Anterior cingulate cortex (tissue), 58 donors: ENCODE results near the gene DCAKD.

ENCODE experiments used
- DNase-seq, 58 donors: peaks; one replicate each; lab custom pipeline; 2025; lab: John Stamatoyannopoulos, UW

DCAKD gene, protein sequence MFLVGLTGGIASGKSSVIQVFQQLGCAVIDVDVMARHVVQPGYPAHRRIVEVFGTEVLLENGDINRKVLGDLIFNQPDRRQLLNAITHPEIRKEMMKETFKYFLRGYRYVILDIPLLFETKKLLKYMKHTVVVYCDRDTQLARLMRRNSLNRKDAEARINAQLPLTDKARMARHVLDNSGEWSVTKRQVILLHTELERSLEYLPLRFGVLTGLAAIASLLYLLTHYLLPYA

DNA sequence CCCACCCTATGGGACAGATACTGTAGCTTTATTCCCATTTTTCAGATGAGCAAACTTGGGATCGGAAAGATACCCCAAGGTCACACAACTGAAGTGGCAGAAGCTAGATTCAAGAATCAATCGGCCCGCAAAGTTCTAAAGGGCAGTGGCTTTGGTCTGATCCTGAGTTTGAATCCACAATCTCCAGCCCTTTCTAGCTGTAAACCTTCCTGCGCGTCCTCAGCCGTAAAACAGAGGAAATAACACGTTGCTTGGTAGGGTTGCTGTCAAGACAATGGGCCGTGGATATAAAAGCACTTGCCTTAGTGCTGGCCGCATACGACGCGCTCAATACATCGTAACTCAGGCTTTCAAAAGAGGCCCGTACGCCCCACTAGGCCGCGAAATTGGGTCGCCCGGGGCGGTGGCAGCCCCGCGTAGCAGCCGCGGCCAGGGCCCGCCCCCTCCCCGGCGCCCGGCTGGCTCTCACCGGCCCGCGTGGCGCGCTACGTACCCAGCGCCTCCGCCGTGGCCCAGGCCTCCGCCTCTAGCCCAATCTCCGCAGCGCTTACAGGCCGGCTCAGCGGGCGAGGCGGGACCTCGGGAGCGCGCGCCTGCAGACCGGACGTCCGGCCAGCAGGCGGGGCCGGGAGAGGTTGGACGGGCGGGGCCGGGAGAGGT is at the start of gene DCAKD:
TSS of gene DCAKD (minus strand) at position 573 of the 660 bp plus-strand sequence. CDS start 16,747 bp downstream, outside the sequence.
- peak; percentile 22 to 94 (median 86) for DNase-seq

DNA sequence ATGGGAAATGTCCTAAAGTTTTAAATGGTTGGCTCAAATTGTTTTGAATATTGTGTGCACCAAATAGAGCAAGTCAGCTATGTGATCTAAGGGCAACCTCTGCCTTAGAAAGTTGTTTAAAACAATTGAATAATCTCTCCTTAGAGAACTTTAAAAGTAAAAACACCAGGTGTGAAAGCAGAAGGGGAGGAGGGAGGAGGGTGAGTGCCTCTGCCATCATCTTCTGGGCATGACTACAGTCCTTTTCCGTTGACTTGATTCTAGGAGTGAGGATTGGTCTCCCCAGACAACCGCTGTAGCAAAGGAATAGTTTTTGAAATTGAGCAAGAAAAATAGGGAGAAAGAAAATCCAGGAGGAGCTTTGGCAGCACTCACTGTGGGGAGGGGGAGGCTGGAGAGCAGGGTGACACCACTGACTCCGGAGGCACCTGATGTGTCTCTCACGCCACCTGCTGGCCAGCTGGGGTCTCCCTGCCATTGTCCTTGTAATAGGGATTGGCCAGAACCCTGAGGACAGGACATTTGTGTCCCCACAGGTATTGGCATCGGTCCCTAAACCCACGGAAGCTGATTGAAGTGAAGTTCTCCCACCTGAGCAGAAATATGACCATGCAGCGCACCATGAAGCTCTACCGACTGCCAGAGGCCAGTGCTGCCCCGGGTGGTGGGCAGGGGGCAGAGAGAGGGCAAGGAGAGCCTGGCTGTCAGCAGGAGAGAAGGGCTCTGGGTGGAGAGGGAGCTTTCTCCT is 47.6 kb upstream of the DCAKD start:
- peak in 53 of 58 donors; percentile 36 to 86 (median 70) for DNase-seq

DNA sequence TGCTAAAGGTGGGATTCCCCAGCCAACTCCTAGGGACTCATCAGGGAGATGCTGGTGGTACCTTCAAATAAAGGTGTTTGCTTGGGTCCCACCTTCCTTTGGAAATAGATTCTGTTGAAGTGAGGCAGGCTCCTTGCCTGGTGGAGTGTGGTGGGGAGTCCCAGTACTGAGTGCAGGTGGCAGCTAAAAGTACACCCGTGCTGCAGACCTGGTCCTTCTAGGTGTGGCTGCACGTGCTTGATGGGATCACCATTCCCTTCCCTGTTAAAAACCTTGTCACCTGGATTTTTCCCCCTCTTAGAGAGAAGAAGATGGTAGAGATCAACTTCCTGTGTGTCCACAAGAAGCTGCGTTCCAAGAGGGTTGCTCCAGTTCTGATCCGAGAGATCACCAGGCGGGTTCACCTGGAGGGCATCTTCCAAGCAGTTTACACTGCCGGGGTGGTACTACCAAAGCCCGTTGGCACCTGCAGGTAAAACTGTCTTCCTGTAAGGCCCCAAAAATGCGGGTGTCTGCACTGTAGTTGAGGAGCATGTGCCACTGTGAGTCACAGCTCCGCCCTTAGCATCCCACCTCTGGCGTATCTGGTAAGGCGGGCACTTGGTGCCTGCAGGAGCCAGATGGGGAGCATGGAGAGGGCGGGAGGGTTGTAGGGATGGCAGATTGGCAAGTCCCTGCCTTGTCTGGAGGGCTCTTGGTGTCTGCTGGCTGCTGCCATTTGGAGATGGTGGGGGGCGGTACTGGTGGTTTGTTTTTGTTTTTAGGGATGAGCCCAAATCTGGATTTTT is 46.8 kb upstream of the DCAKD start:
- DNase-seq, result no peak

DNA sequence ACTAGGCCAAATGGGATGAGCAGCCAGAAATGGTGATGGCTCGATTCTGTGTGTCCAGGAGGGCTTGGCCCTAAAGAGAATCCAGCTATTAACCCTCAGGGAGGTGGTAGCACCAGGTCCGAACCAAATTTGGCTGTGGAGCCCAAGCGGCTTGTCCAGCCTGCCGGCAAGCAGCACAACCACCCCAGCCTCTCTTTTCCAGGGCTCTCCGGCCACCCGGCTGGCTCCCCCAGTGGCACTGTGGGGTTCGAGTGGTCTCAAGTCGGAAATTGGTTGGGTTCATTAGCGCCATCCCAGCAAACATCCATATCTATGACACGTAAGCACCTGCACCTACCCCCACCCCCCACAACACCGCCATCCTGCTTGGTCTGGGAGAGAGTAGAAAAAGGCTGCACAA is 45.5 kb upstream of the DCAKD start:
- no peak for DNase-seq

DNA sequence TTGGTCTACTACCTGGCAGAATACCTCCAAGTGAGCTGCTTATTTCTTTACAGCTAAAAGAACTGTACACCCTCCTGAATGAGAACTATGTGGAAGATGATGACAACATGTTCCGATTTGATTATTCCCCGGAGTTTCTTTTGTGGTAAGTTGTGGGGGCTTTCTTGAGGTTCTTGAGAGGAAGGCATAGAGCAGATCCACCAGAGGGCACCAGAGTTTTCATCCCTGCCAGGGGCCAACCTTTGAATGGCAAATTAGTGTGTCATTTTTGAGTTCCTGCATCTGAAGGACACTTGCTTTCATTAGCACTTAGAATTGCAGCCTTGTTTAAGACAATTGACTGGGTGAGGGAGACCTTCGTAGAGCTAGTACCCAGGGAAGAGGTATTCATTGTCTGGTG is 44.7 kb upstream of the DCAKD start:
- DNase-seq, result peak in 1 of 58 donors; percentile 17

DNA sequence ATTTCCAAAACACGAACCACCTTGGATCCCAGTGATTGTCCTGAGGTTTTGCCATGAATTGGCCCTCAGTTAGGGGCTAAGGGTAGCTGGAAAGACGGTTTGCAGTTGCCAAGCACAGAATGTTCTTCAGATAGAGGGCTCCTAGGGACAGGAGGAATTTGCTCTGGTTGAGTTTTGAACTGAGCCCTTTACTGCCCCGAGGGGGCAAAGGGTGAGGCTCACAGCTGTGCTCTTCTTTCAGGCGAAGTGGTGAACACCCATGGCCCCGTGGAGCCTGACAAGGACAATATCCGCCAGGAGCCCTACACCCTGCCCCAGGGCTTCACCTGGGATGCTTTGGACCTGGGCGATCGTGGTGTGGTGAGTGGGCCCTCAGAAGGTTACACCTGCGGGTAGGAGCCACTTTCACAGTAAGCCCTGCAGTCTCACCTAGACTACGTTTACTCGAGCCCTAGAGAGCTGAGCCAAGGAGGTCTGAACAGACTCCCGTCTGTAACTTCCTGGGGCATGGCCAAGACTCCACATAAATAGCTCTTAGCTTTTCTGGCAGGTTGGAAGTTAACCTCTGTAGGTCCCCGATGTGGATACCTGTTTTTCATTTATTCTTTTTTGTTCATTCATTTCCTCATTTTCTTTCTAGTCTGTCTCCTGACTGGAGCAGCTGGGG is 42.1 kb upstream of the DCAKD start:
- DNase-seq, result peak in 2 of 58 donors; percentile 37 to 48

DNA sequence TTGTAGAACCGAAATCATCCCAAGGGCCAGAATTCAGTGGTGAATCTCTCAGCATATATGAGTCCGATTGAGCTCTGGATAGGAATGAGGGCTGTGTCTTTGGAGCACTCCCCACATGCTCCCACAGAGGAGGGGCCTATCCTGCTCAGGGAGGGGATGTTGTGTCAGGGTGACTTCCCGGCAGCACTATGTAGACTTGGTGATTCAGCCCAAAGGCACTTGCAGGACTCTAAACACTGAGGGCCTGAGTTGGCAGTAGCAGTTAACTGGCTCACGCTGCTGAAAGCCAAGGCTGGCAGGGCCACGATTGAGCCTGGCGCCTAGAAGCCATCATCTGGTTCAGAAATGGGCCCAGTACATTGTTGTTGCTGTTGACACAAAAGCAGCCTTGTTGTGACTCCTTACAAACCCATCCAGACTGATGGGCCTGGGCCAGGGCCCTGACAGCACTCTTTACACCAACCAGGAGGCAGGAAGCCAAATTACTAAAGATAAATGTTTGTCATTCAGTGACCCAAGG is 41.5 kb upstream of the DCAKD start:
- DNase-seq, result peak in 56 of 58 donors; percentile 41 to 98 (median 90)

DNA sequence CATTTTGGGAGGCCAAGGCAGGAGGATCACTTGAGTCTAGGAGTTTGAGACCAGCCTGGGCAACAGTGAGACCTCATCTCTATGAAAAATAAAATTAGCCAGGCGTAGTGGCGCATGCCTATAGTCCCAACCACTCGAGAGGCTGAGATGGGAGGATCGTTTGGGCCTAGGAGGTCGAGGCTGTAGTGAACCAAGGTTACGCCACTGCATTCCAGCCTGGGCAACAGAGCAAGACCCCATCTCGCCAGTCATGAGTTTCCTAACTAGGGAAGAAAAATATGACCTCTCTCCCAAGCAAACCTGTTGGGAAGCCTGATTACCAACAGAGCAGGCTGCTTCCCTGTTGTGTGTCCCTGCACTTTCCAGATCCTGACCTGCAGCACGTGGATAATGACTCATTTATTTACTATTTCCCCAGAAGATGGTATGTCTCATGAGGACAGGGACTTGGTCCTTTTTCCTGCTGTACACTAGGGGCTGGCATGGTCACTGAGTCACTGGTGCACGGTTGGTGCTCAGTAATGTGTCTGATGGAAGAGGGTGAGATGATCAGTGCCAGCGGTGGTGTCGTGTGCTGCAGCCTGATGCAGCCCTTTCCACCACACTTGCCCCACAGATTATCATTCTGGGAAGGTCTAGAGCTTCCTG is 40.5 kb upstream of the DCAKD start:
- no peak for DNase-seq

DNA sequence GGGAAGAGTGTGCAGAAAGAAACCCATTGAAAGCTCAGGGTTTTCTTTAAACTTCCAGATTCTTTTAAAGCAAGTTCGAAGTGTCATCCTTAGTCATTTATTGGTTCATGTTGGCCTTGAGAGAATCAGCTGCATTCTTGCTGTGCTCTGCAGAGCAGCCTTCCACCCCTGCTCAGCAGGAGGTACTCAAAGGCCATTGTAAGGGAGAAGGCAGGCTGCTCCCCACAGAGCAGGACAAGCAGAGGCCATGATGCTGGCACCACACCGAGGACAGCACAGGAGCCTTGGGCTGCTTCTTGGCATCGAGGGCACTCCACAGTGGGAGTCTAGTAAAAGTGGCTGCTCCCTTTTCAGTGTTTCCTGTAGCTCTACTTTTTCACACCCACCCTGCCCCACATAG is 39.3 kb upstream of the DCAKD start:
- no peak for DNase-seq

DNA sequence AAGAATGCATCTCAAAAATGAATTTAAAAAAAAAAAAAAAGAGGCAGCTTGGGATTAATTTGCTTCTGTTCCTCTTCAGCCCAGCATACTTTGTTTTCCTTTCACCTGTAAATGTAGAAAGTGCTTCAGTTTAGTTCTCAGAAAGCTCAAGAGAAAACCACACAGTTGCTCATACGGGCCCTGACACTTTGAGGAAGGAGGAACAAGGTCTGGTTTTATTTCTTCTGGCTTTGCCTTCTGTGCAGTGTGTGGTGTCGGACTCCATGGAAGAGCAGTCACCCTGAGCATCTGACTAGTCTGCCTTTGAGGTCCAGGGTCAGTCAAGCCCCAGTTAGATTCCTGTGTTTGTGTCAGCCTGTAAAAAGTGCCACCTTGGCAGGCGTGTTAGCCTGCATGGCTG is 37.3 kb upstream of the DCAKD start:
- no peak for DNase-seq

DNA sequence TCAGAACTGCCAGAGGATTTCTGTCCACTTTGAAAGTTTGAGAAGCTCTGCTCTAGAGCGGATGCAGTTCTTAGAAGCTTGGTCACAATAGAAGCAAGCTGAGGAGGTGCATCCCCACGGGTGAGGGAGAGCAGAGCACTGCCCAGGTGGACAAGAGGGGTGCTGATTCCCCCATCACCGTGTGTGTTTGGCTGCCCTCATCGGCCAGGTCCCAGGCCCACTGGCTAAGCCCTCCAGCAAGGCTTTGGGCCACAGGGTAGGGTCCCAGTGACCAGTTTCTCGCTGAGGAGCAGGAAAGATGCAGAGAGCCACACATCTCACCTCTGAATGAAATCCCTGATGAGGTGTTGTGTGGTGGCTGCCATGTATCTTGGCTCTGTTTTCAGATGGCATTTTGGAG is 36.5 kb upstream of the DCAKD start:
- no peak for DNase-seq

DNA sequence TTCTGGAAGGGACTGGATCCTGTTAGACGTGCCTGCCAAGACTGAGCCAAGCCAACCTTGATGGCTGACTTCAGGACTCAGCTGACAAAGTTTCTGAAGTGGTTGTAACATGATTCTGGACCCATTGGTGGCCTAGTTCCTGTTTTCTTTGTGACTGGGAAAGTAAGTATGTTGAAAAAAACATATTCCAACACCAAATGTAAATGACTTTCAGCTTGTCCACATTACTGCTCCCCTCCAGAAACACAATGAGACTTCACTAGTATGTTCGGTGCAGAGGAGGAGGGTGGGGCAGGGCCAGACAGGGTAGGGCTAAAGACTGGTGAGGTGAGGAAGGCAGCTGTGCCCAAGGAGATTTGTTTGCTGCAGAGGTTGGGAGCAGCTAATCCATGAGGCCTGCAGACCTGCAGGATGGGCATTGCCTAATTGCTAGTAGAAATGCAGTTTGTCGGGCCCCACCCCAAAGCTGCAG is 36.1 kb upstream of the DCAKD start:
- peak in 3 of 58 donors; percentile 41 to 53 (median 50) for DNase-seq

DNA sequence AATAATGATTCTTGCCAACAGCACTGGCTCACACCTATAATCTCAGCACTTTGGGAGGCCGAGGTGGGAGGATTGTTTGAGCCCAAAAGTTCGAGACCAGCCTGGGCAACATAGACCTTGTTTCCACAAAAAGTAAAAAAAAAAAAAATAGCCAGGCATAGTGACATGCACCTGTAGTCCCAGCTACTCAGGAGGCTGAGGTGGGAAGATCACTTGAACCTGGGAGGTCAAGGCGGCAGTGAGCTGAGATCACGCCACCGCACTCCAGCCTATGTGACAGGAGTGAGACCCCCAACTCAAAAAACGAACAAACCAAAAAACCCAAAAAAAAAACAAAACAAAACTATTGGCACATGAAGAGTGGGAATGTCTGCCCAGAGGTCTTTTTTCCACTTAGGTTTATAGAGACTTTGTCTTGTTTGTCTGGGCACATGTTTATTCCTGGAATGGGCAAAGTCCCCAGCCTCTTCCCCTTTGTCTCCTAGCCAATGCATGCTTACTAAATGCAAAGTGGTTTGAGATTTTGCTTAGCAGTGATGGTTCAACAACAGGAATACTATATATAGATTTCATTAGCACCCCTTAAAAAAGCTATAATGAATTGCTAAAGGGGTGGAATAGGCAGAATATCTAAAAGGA is 35.6 kb upstream of the DCAKD start:
- peak in 6 of 58 donors; percentile 29 to 68 (median 52) for DNase-seq

DNA sequence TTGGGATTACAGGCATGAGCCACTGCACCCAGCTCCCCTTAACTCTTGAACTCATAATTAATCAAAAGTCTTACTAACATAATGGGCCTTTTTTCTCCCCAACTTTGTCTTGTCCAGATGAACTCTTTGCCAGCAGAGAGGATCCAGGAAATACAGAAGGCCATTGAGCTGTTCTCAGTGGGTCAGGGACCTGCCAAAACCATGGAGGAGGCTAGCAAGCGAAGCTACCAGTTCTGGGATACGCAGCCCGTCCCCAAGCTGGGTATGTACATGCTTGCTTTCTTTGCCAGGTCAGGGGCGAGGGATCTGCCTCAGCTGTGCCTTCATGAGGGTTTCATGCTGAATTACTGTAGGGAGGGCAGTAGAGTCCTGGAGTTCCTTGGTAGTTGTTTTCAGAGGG is 35.0 kb upstream of the DCAKD start:
- peak in 1 of 58 donors; percentile 37 for DNase-seq

DNA sequence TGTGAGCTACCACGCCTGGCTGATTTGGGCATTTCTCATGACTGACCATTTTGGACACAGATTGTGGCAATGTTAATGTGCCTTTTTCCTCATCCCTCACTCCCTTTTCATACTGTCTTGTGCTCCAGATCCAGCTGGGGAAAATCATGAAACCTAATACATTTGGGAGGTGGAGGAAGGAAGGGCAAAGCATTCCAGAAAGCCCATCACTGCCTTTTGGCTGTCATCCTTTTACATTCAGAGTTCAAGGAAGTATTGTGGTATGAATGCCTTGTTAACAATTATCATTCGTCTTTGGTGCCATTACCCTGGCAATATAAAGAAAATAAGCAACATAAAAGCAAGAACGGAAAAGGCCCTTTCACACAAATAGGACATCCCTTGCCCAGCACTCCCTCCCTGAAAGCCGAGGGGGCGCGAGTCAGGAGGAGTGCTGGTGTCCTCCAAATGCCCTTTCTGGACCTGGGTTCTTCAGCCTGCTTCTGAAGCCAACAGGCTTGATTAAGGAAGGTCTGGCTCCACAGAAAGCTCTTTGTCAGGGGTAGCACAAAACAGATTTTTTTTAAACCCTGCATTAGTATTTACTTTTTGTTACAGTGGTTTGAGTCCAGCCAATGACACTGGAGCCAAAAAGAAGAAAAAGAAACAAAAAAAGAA is 29.7 kb upstream of the DCAKD start:
- peak in 12 of 58 donors; percentile 9 to 46 (median 24) for DNase-seq

DNA sequence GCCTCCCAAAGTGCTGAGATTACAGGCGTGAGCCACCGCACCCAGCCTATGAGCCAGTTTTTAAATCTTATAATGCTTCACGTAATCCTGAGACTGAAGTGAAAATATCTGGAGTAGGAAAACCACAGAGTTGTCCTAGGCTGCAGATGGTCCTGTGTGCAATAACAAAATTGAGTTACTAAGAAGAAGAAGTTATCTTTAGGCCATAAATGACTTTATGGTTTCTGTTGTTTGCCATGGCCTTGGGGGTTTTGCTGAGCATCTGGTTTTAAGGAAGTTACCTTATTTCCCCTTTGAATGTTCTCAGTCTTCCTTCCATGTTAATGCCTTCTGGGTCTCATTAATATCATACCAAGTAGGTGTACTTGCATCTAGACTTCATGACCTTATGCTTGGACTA is 26.2 kb upstream of the DCAKD start:
- no peak for DNase-seq

DNA sequence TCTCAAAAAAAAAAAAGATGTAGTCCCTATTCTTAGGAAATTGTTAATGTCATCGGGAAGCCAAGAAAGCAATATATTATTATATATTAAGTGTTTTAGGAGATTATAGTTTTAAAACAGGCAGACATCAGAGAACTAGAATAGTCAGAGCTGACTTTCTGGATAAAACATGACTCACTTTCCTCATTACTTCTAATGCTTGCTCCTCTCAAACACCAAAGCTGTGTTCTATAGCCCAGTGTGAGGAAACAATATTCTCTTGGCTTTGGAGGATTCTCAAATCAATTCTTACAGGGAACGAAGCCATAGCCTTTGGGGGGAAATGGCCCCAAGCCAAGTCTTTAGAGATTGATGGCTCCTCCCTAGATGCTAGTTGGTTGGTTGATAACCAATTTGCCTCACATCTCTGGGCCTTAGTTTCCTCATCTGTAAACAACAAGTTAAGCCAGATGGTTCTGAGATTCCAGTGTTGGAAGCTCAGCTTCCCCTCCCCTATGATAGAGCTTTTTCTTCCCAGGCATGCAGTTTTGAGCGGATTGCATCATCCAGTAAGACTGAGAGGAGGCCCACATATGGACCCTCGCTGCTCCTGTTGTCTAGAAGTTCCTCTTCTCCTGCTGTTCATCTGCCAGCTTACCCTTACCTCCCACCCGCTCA is 22.1 kb upstream of the DCAKD start:
- peak in 12 of 58 donors; percentile 10 to 60 (median 28) for DNase-seq

DNA sequence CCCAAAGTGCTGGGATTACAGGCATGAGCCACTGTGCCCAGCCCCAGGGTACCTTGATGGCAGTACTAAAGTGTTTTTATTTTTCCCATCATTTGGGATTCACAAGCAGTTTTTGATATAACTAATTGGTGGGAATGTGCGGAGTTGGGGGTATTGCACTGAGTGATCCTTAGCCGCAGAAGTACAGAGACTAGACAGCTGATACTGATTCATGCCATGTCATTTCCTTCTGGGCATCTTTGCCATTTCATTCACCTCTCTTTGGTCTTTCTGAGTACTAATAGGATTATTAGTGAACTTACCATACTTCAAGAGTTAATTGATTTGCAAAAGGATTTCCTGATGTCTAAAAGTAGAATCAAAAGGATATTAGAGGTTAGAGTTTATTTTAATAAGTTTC is 19.4 kb upstream of the DCAKD start:
- DNase-seq, result no peak
